GM11168 (cell line): Measurements from ENCODE around the gene VSX1.

ENCODE experiments used
- in situ Hi-C: fragments of 300-500 bp; cut with MboI; formaldehyde crosslinking; loops from one replicate; pipeline ENCODE4 v1.12.0; 2022; ENCODE audit warnings: low sequenced_read_pairs; ENCODE audit not compliant: unreplicated experiment

The VSX1 gene

GRCh38 chr20:25030007-25030648 is 51.8 kb downstream of the VSX1 start:
- in situ Hi-C loops = no loop called here

GRCh38 chr20:25025986-25026605 is 55.8 kb downstream of the VSX1 start:
- in situ Hi-C loops = no loop called here
